GM18508 (cell line): Measurements from ENCODE around the gene JARID2.

Source experiments
- ATAC-seq: cut with Tn5 transposase; IDR thresholded peaks from one replicate; pipeline ENCODE4 v1.9.1; 2021; ENCODE audit warnings: moderate number of reproducible peaks; ENCODE audit not compliant: insufficient read depth, unreplicated experiment

Gene JARID2

GRCh38 chr6:15263780-15264374, 18.0 kb downstream of the JARID2 start:
- no peak for ATAC-seq

GRCh38 chr6:15264412-15264811, 18.5 kb downstream of the JARID2 start:
- ATAC-seq = no peak

DNA sequence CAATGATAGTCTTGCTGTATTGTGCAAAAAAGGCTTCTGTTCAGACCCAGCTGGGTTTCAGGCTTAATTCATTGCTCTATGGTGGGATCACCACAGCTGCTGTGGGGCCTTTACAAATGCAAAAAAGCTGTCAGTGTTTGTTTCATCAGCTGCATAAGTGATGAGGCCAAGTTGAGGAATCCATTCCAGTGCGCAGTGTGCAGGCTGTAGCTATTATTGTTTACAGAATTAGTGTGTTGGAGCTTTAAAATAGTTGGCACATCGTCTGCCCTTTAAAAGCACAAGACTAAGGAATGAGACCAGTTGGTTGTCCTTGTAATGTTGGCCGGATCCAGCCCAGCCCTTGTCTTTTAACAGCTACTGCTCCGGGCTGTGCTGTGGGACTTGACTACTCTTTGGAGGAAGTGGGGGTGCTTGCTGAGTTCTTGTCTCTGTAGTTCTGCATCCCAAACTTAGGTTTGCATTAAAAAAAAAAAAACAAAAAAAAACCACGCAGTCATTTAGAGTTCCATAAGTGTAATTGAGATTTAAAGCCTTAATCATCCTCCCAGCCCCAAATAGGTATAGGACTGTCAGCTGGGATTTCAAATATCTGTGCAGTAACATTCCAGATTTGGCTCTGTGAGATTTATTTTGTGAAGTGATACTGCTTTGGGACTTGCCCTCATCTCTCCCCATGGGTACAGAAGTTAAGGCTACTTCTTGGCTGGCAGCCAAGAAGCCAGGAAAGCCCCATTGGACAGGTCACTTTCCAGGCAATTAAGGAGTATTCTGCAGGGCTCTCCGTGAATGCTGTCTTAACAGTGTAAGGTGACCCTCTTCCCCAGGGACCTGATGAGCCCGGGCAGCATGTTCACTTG, 19.3 kb downstream of the JARID2 start:
- no peak for ATAC-seq

DNA sequence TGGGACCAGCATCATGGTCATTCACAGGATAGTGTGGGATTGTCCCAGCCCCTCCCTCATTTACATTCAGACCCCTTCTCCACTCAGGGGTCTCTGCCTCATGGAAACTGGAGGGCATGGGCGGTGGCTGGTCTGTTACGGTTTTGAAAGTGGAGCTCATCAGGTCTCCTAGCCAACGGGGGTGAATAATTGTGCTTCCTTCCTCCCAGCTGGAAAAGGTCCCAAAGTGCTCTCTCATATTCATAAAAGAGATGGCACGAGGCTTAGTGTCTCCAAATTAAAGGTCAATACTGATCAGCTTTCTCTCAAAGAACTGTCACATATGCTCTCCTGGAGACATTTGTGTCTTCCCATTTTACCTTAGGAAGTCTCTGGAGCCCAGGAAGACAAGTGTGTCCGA, 19.9 kb downstream of the JARID2 start:
- ATAC-seq = no peak

- no peak for ATAC-seq
These were observed 20.6 kb downstream of the JARID2 start for GRCh38 chr6:15266423-15266996.

DNA sequence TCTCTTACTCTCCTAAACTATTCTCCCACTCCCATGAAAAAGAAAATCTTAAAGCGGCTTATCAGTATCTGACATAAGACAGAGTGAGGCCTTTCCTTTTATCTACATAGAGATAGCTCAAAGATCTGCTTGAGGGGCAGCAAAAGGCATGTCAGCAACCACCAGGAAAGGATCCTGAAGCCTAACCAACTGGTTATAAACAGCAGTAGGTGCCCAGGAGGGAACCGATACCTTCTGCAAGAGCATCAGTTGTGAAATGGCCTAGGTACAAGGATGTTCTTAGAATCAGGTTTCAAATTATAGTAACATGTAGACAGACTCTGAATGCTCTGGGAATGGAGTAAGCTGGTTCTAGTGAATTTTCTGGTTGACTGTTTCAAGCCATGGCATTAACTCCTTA, 21.4 kb downstream of the JARID2 start:
- ATAC-seq = no peak

GRCh38 chr6:15268137-15268908, 22.5 kb downstream of the JARID2 start:
- ATAC-seq = no peak

GRCh38 chr6:15269011-15269410, 23.1 kb downstream of the JARID2 start:
- no peak for ATAC-seq

DNA sequence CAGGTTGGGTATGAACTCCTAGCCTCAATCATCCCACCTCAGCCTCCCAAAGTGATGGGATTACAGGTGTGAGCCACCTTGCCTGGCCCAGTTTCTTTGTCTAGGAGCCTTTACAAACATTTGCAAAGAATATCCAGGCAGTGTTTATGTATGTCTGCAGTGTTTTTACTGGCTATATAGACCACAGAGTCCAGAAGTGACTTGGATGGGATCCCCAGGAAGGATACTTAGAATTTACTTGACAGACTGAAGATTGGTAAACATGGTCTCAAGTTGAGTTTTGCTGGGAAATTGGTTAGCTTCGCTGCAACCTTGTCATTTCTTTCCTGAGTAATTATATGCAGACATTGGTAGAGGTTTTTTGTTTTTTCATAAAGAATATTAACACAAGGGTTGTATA, 23.8 kb downstream of the JARID2 start:
- no peak for ATAC-seq

- ATAC-seq = no peak
These were observed 24.5 kb downstream of the JARID2 start for GRCh38 chr6:15270402-15270801.

GRCh38 chr6:15272562-15272961, 26.7 kb downstream of the JARID2 start:
- no peak for ATAC-seq

DNA sequence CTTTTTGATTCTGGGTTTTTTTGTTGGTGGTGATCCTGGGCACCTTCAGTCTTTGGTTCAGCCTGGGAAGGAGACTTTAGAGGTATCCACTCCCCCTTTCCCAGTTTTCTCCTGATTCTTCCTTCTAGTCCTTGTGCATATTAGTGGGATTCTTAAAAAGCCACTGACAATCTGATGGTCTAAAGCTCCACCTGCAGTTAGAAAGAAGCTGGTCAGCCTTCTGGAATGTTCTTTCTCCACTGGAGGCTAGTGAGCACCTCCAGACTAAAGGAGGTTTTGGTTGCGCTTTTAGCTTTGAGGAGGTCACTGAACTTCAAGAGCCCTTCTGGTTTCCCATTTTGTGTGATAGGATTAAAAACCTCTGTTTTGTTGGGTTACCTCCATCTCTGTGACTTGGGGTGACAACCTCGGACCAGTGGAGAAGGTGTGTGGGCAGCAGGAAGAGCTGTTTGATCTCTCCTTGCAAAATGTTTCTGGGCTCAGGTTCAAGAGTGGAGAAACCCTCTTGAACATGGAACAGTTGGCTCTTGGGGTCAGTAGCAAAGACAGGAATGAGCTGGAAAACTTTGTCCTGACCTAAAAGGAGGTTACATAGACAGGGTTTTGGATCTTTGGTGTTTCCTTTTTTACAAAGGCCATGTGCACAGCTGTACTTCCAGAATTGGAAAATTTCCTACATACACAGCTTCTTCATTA, 29.0 kb downstream of the JARID2 start:
- ATAC-seq = no peak

- no peak for ATAC-seq
These were observed 30.4 kb downstream of the JARID2 start for GRCh38 chr6:15276036-15276985.

DNA sequence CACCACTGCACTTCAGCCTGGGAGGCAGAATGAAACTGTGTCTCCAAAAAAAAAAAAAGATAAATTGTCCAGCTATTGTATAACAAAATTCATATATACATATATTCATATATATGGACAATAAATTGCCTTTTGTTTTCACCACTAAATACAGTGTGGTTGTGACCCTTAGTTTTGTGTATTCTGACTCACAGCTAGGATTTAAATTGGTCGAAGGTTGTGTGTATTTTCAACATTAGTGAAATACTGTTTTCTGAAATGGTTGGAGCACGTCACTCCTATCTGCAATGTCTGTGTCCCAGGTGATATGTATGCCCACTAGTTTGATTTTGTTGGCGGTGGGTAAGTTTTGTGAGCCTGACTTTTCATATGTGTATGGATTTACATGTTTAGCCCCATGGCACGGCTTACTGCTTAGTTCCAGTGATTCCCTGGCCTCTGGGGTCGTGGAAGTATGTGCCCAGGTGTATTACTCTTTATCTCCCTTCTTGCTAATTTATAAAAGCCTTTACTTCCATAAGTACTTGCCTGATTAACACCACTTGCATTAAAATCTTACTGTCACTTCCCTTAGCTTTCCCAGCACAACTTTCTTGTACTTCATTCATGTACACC, 33.3 kb downstream of the JARID2 start:
- ATAC-seq = no peak

- no peak for ATAC-seq
These were observed 34.2 kb downstream of the JARID2 start for GRCh38 chr6:15280028-15280427.

DNA sequence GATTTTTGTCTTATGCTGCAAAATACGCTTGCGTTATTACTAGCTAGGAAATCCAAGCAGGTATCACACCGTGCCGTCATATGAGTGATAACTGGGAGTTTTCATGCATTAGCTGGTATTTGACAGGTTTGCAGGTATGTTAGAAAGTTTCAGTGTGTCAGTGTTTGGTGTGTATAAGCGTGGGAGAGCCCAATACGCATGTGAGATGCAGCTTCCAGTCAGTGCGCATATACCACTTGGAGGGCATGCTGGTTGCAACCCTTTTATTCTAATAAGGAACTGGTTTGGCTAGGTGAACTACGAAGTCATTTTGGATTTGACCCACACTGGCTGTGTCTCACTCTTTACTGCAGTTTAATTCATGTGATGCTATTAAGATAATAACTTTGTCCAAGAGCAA, 35.1 kb downstream of the JARID2 start:
- no peak for ATAC-seq

- no peak for ATAC-seq
These were observed 36.5 kb downstream of the JARID2 start for GRCh38 chr6:15282334-15282733.

DNA sequence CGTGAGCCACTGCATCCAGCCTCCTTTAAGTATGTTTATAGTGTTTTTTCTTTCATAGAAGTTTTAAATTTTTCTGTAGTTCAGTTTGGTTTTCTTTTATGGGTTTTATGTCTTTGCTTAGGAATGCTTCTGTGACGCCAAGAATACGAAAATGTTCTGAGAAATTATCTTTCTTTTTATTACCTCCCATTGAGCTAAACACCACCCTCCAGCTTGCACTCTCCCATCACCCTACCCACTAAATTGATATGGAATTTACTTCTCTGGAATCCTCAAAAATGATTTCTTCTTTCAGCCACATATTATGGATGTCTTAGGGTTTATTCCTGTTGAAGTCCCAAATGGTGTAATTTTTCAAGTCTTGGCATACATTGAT, 38.1 kb downstream of the JARID2 start:
- no peak for ATAC-seq

GRCh38 chr6:15284743-15285142, 38.9 kb downstream of the JARID2 start:
- ATAC-seq = no peak
